WERI-Rb-1 (cell line): ENCODE results near the gene NT5C3B.
"Not testable (repeated sequence)": the region's sequence is repeated elsewhere in the genome, so short reads cannot be mapped to it uniquely, and the experiment has no call there.

Source experiments
- DNase-seq: peaks from one replicate; pipeline ENCODE4 v3.0.0-alpha.2; 2020
- H3K27ac ChIP-seq: fragments of 250-450 bp; sonication (Bioruptor Pico); 2 replicates; pipeline ENCODE4 v1.5.1; 2020; ENCODE audit warnings: mild to moderate bottlenecking, moderate library complexity
- H3K27me3 ChIP-seq: fragments of 250-450 bp; sonication (Bioruptor Pico); 2 replicates; pipeline ENCODE4 v1.5.1; 2021; ENCODE audit warnings: mild to moderate bottlenecking, low read depth, moderate library complexity; ENCODE audit not compliant: insufficient read depth, severe bottlenecking
- H3K36me3 ChIP-seq: fragments of 250-450 bp; sonication (Bioruptor Pico); 2 replicates; pipeline ENCODE4 v1.5.1; 2020; ENCODE audit warnings: mild to moderate bottlenecking, moderate library complexity
- H3K4me3 ChIP-seq: 2 replicates; pipeline ENCODE4 v1.5.1; 2011; ENCODE audit warnings: low read depth, mild to moderate bottlenecking, control low read depth, low read length
- H3K9me3 ChIP-seq: fragments of 250-450 bp; sonication (Bioruptor Pico); 2 replicates; pipeline ENCODE4 v1.5.1; 2021; ENCODE audit warnings: mild to moderate bottlenecking, moderate library complexity; ENCODE audit not compliant: severe bottlenecking
- CTCF ChIP-seq: IDR thresholded peaks from 2 replicates; pipeline ENCODE4 v1.5.1; 2011; ENCODE audit warnings: low read depth, mild to moderate bottlenecking, control low read depth, inconsistent platforms, low read length

Gene NT5C3B

DNA sequence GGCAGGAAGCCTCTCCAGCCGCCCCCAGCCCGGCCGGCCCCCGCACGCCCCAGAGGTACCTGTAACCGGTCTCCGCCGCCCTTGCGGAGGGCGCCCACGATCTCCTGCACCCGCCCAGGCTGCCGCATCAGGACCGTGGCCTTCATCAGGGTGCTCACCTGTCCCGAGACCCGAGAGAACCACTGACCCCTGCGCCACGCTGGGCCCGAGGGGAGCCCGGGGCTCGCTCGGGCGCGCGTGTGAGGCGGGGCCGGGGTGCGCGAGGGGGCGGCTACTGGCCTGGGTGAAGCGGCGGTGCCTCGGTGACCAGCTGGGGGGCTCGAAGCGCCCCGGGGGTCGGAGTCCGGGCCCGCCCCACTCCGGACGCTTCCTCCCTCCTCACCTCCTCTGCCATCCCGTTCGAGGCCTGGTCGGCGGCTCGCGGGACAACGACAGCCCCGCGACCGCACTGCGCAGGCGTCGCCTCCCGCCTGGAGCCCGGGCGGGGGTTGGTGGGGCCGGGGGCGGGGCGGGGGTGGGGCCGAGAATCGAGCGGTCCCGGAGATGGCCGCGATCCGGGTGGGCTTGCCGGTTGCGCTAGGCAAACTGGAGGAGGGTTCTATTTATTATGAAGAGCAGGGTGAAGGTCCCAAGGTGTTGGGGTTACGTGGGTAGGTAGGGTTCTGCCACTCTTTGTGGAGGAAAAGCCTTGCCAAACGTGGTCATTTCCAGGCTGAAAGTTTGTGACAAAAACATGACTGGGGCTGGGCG is at the start of gene NT5C3B:
NT5C3B (minus strand) TSS at position 433 of the 750 bp plus-strand sequence; CDS start at position 394, 39 bp downstream.
- DNase-seq: peak; percentile 83
- 0 out of 2 replicates have a peak, but pooled peaks have one; percentile 1 for TF ChIP-seq CTCF
- Histone ChIP-seq H3K27ac (peak within 1 kb of the TSS; percentile 79), H3K4me3 (peak within 1 kb of the TSS; percentile 94), H3K9me3 (no peaks in the 10 kb centered on the region), H3K27me3 (no peaks in the 10 kb centered on the region), H3K36me3 (peaks cover 43% of the 10 kb centered on the region)

DNA sequence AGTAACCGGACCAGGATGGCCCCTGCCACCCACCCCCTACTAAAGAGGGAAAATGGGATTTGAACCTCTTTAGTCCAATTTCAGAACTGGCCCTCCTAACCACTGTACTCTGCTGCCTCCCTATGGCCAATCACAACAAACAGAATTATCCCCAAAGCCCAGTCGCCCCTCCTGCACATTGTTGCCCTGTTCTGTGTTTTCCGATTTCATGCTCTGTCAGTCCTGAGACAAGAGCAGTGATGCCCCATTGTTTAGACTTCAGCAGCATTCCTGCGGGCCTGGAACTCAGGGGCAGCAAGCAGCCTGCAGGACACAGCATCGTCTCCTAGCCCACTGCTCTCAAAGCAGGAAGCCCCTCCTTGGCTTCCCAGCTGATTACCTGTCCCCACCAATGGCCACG is 49.7 kb upstream of the NT5C3B start:
- TF ChIP-seq CTCF: peak; percentile 68
- DNase-seq: peak; percentile 66
- H3K27ac ChIP-seq: no peak overlapping the region; the same call in 1 of the 2 replicates
- peaks cover 95% of the 10 kb centered on the region for H3K36me3 ChIP-seq
- H3K9me3 ChIP-seq: no peaks in the 10 kb centered on the region
- H3K4me3 ChIP-seq: no peak overlapping the region
- H3K27me3 ChIP-seq: no peaks in the 10 kb centered on the region

DNA sequence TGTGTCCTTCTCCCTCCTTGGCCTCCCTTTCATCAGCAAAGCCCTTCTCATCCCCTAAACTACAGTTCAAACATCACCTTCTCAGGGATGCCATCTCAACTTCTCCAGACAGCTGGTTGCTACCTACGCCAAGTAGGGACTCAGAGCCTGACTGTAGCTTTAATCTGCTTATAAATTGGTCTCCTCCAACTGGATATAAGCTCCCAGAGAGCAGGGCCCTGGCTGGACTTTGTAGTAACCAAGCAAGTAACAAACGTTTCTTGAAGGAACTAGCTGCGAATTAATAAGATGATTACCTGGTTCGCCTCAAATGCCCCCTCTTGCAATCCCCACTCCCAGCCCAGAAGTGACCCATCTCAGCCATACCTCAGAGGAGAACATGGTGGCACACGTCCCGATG is 46.7 kb upstream of the NT5C3B start:
- no peaks in the 10 kb centered on the region for H3K27me3 ChIP-seq
- peaks cover 95% of the 10 kb centered on the region for H3K36me3 ChIP-seq
- no peak overlapping the region for H3K4me3 ChIP-seq
- no peaks in the 10 kb centered on the region for H3K9me3 ChIP-seq
- no peak for TF ChIP-seq CTCF
- peak; percentile 96 for DNase-seq
- H3K27ac ChIP-seq: peak overlapping the region; percentile 92

- peak overlapping the region; percentile 92 for H3K27ac ChIP-seq
- DNase-seq: no peak
- H3K9me3 ChIP-seq: no peaks in the 10 kb centered on the region
- no peaks in the 10 kb centered on the region for H3K27me3 ChIP-seq
- no peak overlapping the region for H3K4me3 ChIP-seq
- no peak for TF ChIP-seq CTCF
- H3K36me3 ChIP-seq: peaks cover 92% of the 10 kb centered on the region
Observed at GRCh38 chr17:41880130-41880529, 44.1 kb upstream of the NT5C3B start.

- not testable (repeated sequence) for H3K27ac ChIP-seq, H3K4me3 ChIP-seq, H3K27me3 ChIP-seq, DNase-seq, H3K9me3 ChIP-seq
- peaks cover 97% of the 10 kb centered on the region for H3K36me3 ChIP-seq
Observed at GRCh38 chr17:41874293-41874670, 38.2 kb upstream of the NT5C3B start.

GRCh38 chr17:41873559-41874292 is 37.7 kb upstream of the NT5C3B start:
- no peaks in the 10 kb centered on the region for H3K9me3 ChIP-seq
- peaks cover 97% of the 10 kb centered on the region for H3K36me3 ChIP-seq
- no peak for DNase-seq
- no peaks in the 10 kb centered on the region for H3K27me3 ChIP-seq
- no peak overlapping the region for H3K4me3 ChIP-seq
- no peak for TF ChIP-seq CTCF
- no peak overlapping the region for H3K27ac ChIP-seq
